CD4-positive, alpha-beta T cell treated with Interleukin-4 for 4 hours (primary cell): ENCODE results near the gene SLC5A7.

Source experiments
- DNase-seq: peaks from one replicate; pipeline ENCODE4 v3.0.0-alpha.2; 2020

Gene SLC5A7

GRCh38 chr2:107986278-107987217 is at the start of gene SLC5A7:
SLC5A7 (plus strand) TSS chr2:107986524; CDS start chr2:107988156, 1,632 bp downstream.
- no peak for DNase-seq

DNA sequence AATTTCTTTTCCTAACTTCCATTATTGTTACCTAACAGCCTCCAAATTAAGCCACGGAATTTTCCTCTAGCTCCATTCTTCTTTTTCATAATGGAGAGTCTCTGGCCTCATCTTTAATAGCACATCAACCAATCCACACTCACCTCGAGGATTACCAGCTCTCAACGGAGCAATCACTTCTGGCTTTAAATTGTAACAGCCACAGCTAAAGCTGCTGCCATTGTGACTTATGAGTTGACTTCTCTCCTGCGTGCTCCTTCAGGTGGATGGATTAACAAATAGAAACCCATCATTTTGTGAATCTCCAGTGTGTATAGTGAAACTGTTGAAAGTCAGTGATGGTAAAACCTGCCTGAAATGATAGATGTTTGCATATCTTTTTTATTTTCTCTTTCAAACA is 24.9 kb upstream of the SLC5A7 start:
- no peak for DNase-seq

GRCh38 chr2:107964185-107964584 is 22.1 kb upstream of the SLC5A7 start:
- DNase-seq, result no peak

DNA sequence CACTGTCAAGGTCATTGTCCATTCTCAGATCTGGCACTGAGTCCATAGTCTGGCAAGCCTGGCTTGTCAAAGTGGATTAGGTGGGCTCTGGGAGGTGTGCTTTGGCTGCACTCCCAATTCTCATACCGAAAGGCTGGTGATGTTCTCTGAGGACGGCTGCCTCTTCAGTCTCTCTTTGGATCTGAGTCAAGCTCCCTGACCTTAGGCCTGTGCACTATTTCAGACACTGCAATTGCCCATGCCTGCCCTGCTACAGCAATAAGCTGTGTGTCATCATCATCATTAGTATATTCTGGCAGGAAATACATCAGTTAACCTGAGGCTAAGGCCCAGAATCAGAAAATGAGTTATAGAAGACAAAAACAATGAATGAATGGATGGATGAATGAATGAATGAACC is 1.6 kb upstream of the SLC5A7 start:
- no peak for DNase-seq

DNA sequence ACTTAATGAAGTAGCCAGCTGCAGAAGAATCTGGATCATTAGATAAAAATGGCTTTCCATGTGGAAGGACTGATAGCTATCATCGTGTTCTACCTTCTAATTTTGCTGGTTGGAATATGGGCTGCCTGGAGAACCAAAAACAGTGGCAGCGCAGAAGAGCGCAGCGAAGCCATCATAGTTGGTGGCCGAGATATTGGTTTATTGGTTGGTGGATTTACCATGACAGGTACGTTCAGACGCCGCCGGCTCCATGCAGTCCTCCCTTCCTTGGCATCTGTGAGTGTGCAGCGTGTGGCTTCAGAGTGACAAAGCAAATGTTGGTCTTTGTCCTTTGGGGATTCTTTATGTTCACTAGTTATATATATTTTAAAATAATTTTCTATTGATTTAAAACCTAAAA is 1.8 kb downstream of the SLC5A7 start:
- DNase-seq, result no peak

GRCh38 chr2:107989445-107989844 is 3.1 kb downstream of the SLC5A7 start:
- no peak for DNase-seq

DNA sequence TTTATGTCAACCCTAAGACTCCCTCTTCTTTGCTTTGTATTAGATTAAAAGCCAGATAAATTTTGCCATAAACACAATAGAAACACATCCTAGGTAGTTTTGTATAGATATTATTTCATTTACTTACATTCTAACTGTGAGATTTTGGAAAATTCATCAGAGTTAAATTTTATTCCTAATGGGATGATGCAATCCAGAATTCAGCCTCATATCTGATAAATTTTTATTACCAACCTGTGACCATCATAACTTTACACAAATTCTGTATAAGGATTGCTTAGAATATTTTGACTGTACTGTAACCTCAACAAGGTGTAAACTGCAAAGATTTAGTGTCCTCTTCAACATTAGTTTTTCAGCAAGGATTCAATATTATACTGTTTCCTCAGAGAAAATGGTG is 4.4 kb downstream of the SLC5A7 start:
- no peak for DNase-seq

DNA sequence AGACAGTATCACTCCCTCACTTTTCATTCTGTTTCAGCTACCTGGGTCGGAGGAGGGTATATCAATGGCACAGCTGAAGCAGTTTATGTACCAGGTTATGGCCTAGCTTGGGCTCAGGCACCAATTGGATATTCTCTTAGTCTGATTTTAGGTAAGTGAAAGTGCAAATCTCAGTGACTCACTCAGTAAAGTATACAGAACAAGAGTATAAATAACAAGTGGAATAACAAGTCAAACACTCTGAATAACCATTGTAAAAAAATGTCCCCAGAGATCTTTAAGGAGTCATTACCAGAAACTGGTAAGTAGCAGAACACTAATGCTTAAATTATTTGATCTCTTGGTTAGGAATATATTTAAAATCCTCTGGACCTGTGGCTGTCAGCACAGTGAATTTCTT is 5.7 kb downstream of the SLC5A7 start:
- no peak for DNase-seq

GRCh38 chr2:107999158-107999557 is 12.8 kb downstream of the SLC5A7 start:
- DNase-seq, result no peak

GRCh38 chr2:108010912-108011591 is 24.7 kb downstream of the SLC5A7 start:
- DNase-seq, result no peak

DNA sequence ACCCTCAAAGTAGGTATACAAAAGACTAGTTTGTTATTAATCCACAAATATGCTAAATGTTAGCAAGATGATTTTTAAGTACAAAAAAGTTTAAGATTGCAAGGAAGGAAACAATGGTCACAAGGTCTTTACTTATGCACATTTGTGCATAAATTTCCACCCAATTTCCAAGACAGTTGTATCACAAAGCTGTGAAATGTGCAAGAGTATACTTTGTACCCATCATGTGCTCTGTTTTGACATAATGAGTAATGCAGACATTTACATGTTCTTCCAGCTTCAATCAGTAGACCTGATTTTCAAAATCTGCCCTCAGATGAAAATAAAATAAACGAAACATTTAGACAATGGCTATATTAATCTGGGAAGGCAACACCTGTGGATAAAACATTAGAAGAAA is 27.0 kb downstream of the SLC5A7 start:
- DNase-seq, result no peak

DNA sequence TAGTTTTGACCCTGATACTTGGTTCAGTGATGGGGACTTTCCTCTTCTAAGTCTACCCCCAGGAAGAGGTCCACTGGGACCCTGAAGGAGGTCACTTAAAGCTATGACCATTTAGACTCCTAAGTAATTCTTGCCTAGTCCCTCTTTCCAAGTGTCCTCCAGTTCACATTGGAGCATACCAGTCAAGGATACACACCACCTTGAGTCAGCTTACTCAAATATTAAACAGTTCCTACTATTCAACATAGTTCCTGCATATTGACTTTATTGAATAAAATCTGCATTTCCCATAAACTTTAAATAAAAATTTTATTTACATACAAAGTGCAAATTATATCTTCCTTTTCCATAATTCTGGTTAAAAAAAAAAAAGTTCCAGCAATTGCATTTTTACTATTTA is 36.3 kb downstream of the SLC5A7 start:
- no peak for DNase-seq

DNA sequence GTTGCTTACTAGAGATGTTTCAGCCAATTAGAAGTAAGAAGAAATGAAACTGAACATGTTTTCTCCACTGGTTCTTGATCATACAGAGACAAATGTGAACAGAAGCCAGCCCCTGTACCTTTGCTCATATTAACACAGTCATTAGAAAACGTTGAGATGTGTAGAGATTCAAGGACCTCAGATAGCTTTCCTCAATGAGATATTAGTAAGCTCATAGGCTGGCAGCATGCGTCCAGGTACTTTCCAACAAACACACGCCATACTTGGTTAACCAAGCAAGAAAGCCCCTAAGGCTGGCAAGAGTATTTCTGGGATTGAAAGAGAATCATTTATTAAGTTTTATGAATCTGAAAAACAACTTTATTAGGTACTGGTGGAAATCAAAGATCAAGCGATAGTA is 37.5 kb downstream of the SLC5A7 start:
- no peak for DNase-seq

DNA sequence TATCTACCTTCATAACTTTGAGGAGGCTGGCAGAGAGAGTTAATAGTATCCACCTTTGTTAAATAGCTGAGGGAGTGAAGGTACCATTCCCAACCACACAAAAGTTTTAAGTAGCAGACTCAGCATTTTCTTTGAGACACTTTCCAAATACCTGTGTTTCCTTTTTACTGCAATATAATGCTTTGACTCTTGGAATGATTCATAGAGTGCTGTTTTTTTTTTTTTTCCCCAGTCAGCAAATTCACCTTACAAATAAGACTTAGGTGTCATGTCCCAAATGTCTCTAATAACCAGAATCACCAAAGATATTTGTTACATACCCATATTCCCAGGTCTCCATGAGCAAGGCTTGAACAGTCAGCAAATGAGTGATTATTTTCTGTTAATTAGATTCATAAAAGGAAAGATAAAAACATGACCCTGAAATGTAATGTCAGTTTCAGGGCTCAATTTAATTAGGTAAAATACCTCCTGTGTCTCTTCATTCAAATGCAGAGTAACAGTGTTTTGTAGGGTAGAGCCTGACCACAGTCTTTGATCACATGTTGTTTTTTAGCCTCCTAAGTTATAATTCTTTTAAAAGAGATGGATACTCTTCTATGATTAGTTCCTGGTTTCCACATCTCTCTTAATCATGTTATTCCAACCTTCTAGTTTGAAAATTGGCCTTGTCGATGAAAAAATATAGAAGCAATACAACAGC is 39.9 kb downstream of the SLC5A7 start:
- DNase-seq, result no peak

DNA sequence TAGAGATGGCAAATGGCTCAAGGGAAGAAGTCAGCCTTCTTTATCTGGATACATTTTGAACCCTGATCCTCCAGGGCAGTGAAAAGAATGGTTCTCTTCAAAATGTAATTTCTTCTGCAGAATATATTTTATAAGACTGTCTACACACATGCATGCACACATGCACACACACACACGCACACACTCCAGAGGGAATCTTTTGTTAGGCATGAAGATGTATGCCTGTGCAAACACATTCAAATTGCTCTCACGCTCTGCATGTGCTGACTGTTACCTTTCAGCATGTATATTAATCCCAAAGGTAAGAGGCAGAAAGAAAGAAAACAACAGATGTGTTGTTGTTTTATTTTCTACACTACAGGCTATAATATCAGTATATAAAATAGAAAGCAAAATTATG is 43.2 kb downstream of the SLC5A7 start:
- DNase-seq, result no peak

DNA sequence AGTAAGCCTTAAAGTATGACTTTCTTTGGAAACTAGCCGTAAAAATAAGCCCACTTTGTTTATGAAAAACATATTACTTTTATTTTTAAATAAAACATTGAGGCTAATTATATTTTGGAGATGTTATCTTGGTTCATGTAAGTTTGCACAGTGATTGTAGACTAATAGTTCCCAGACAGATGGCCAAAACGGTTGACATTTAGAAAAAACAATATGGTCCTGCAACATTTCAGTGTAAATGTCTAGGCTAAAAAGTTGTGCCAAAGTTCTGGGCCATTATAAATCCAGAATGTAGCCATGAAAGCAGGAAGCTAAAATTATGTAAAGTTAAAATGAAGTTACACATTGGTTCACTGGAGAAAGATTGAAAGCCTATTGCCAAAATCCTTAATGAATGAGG is 43.6 kb downstream of the SLC5A7 start:
- no peak for DNase-seq

DNA sequence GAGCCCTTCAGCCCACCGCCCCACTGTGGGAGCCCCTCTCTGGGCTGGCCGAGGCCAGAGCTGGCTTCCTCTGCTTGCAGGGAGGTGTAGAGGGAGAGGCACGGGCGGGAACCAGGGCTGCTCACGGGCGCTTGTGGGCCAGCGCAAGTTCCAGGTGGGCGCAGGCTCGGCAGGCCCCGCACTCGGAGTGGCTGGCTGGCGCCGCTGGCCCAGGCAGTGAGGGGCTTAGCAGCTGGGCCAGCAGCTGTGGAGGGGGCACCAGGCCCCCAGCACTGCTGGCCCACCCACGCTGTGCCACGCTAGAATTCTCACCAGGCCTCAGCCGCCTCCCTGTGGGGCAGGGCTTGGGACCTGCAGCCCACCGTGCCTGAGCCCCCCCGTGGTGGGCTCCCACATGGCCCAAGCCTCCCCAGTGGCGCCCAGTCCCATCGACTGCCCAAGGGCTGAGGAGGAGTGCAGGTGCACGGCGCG is 45.2 kb downstream of the SLC5A7 start:
- DNase-seq, result no peak

- DNase-seq, result no peak
These were observed 48.5 kb downstream of the SLC5A7 start for GRCh38 chr2:108034843-108035242.

DNA sequence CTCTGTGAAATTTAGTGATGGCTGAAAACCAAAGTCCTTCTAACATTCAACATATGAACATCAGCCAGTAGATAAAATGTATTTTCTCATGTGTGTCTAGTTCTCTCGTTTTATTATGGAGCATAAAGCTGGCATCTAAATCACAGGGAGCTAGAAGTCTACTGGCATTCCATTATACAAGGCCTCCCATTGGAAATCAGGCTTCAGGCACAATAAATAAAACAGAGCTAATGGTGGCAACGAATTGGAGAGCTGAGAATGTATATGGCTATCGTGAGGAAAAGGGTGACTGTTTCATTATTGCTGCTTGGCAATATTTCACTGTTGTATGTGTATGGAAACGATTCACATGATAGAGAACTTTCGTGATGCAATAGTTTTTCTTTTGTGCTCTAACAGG is 62.4 kb downstream of the SLC5A7 start:
- no peak for DNase-seq

GRCh38 chr2:108058576-108059137 is 72.3 kb downstream of the SLC5A7 start:
- no peak for DNase-seq

- no peak for DNase-seq
These were observed 75.2 kb downstream of the SLC5A7 start for GRCh38 chr2:108061439-108062042.
